ENCODE measurements around the gene GALP. TPM values are rescaled to one million over a fixed set of nuclear protein-coding genes. Genes with fewer than 3 reads are reported as not detected.
"Not testable (repeated sequence)": the region's sequence is repeated elsewhere in the genome, so short reads cannot be mapped to it uniquely, and the experiment has no call there.

The GALP gene
- total RNA-seq, 4 donors from 2014 or later, result not detected

- H3K27me3 ChIP-seq, result peaks cover 8% of the 10 kb centered on the region
- peaks cover 0 to 3% of the 10 kb centered on the region in 2 donors for H3K36me3 ChIP-seq
- no peak overlapping the region for H3K4me3 ChIP-seq
- ATAC-seq, result no peak
- peaks cover 0 to 8% (median 0%) of the 10 kb centered on the region in 3 donors for H3K4me1 ChIP-seq
- no peak overlapping the region for H3K27ac ChIP-seq
- 0 to 5% methylated on average over 1 to 3 of the region's 7 CpGs for WGBS, 2 donors (ENCODE audit: low coverage in 1 of 2)
- TF ChIP-seq POLR2AphosphoS5 (IDR thresholded peaks at IDR 0.05), result no peak
- no peak for TF ChIP-seq EP300 (IDR thresholded peaks at IDR 0.05)
- no peak for TF ChIP-seq CTCF (IDR thresholded peaks at IDR 0.05)
- no peak for TF ChIP-seq POLR2A (IDR thresholded peaks at IDR 0.05)
- no peaks in the 10 kb centered on the region for H3K9me3 ChIP-seq
Observed at GRCh38 chr19:56167064-56167578, 8.7 kb upstream of the GALP start.

GRCh38 chr19:56170261-56170660 lies 5.5 kb upstream of the GALP start:
- H3K4me3 ChIP-seq, result no peak overlapping the region
- no peak overlapping the region for H3K27ac ChIP-seq
- peaks cover 0 to 8% (median 0%) of the 10 kb centered on the region in 3 donors for H3K4me1 ChIP-seq
- H3K36me3 ChIP-seq, result no peaks in the 10 kb centered on the region
- peaks cover 32% of the 10 kb centered on the region for H3K27me3 ChIP-seq
- ATAC-seq, result peak; percentile 25
- 55 to 77% methylated on average over 6 to 11 of the region's 14 CpGs for WGBS, 2 donors (ENCODE audit: low coverage in 1 of 2)
- H3K9me3 ChIP-seq, result no peaks in the 10 kb centered on the region
- TF ChIP-seq POLR2AphosphoS5 (IDR thresholded peaks at IDR 0.05), result no peak
- TF ChIP-seq CTCF (IDR thresholded peaks at IDR 0.05), result no peak
- TF ChIP-seq POLR2A (IDR thresholded peaks at IDR 0.05), result no peak
- TF ChIP-seq EP300 (IDR thresholded peaks at IDR 0.05), result no peak

GRCh38 chr19:56174086-56174485 lies 1.7 kb upstream of the GALP start:
- Histone ChIP-seq H3K9me3 (no peaks in the 10 kb centered on the region), H3K27ac (no peak overlapping the region), H3K27me3 (peaks cover 51% of the 10 kb centered on the region), H3K4me3 (no peak overlapping the region), H3K4me1 (peaks cover 0 to 8% (median 0%) of the 10 kb centered on the region in 3 donors), H3K36me3 (no peaks in the 10 kb centered on the region)
- ATAC-seq, result no peak
- 14 to 15% methylated on average over 6 to 8 of the region's 9 CpGs for WGBS, 2 donors (ENCODE audit: low coverage in 1 of 2)
- TF ChIP-seq EP300 (IDR thresholded peaks at IDR 0.05) (no peak), CTCF (IDR thresholded peaks at IDR 0.05) (no peak), POLR2AphosphoS5 (IDR thresholded peaks at IDR 0.05) (no peak), POLR2A (IDR thresholded peaks at IDR 0.05) (no peak)

GRCh38 chr19:56174550-56174949 lies 1.3 kb upstream of the GALP start:
- Histone ChIP-seq H3K9me3 (no peaks in the 10 kb centered on the region), H3K27ac (no peak overlapping the region), H3K4me3 (no peak overlapping the region), H3K36me3 (no peaks in the 10 kb centered on the region), H3K4me1 (peaks cover 0 to 8% (median 0%) of the 10 kb centered on the region in 3 donors), H3K27me3 (peaks cover 51% of the 10 kb centered on the region)
- 5 to 41% methylated on average over 4 to 7 of the region's 11 CpGs for WGBS, 2 donors (ENCODE audit: low coverage in 1 of 2)
- ATAC-seq, result no peak
- no peak for TF ChIP-seq POLR2A (IDR thresholded peaks at IDR 0.05)
- no peak for TF ChIP-seq POLR2AphosphoS5 (IDR thresholded peaks at IDR 0.05)
- TF ChIP-seq EP300 (IDR thresholded peaks at IDR 0.05), result no peak
- TF ChIP-seq CTCF (IDR thresholded peaks at IDR 0.05), result no peak

- not testable (repeated sequence) for H3K4me3 ChIP-seq, H3K4me1 ChIP-seq, H3K36me3 ChIP-seq, ATAC-seq, H3K9me3 ChIP-seq, H3K27ac ChIP-seq
- 17% methylated on average over 1 of the region's 11 CpGs; no CpG with 5 or more reads in 1 of the 2 donors for WGBS, 2 donors (ENCODE audit: low coverage in 1 of 2)
- peaks cover 52% of the 10 kb centered on the region for H3K27me3 ChIP-seq
Observed at GRCh38 chr19:56176310-56176709, 502 bp downstream of the GALP start.
